ENCODE results near the gene CBLB.

GRCh38 chr3:105622169-105622568 lies 246.6 kb downstream of the CBLB start:
- TF ChIP-seq EZH2 (IDR thresholded peaks at IDR 0.05; ENCODE audit: insufficient read depth, poor library complexity, severe bottlenecking) (no peak), EZH2phosphoT487 (IDR thresholded peaks at IDR 0.05; ENCODE audit: insufficient read depth, low read depth) (no peak)
